H1 (cell line): Measurements from ENCODE around the gene ADAT3. TPM values are rescaled to one million over a fixed set of nuclear protein-coding genes. Genes with fewer than 3 reads are reported as not detected.

Experiments used
- CTCF ChIA-PET: fragments of 300-600 bp; sonication (Branson Sonifier 250); formaldehyde crosslinking; loops from one replicate; lab custom pipeline; 2021; ENCODE audit not compliant: partially characterized antibody; lab: Charles Lee
- POLR2A ChIA-PET: fragments of 300-600 bp; sonication (Branson Sonifier 250); formaldehyde crosslinking; loops from one replicate; lab custom pipeline; 2021; ENCODE audit warnings: inconsistent platforms; ENCODE audit not compliant: partially characterized antibody; lab: Charles Lee
- DNase-seq, 2 experiments: peaks; one replicate each; pipeline versions ENCODE4 v3.0.0 to v3.0.0-alpha.2; 2010 to 2022; ENCODE audit warnings: low spot score in 2 of 2, low read depth in 1 of 2, mixed read lengths in 1 of 2
- FAIRE-seq: peaks from 2 replicates; lab custom pipeline; 2011; peaks lifted over from hg19 to GRCh38; lab: Jason Lieb, UNC
- H2AFZ ChIP-seq: 2 replicates; pipeline ENCODE4 v1.8.1; 2012; ENCODE audit warnings: low read length, inconsistent platforms
- H2AK5ac ChIP-seq: 2 replicates; pipeline ENCODE4 v1.6.1; 2013; ENCODE audit warnings: low read depth, low read length
- H2BK120ac ChIP-seq: replicated peaks from 2 replicates; pipeline ENCODE3; 2013; ENCODE audit warnings: low read depth, low read length, inconsistent platforms
- H2BK12ac ChIP-seq: 2 replicates; pipeline ENCODE4 v1.6.1; 2013; ENCODE audit warnings: low read depth, low read length
- H2BK15ac ChIP-seq: 2 replicates; pipeline ENCODE4 v1.6.1; 2013; ENCODE audit warnings: low read length
- H2BK20ac ChIP-seq: 2 replicates; pipeline ENCODE4 v1.6.1; 2013; ENCODE audit warnings: low read length
- H2BK5ac ChIP-seq: 2 replicates; pipeline ENCODE4 v1.6.1; 2013; ENCODE audit warnings: low read depth, low read length
- H3K14ac ChIP-seq: 2 replicates; pipeline ENCODE4 v1.6.1; 2013; ENCODE audit warnings: inconsistent platforms; ENCODE audit not compliant: insufficient read length
- H3K18ac ChIP-seq: 2 replicates; pipeline ENCODE4 v1.6.1; 2013; ENCODE audit warnings: low read length; ENCODE audit errors: extremely low read depth
- H3K23ac ChIP-seq: 2 replicates; pipeline ENCODE4 v1.6.1; 2013; ENCODE audit warnings: inconsistent platforms; ENCODE audit not compliant: insufficient read length
- H3K23me2 ChIP-seq: 2 replicates; pipeline ENCODE4 v1.6.1; 2013; ENCODE audit warnings: low read depth, low read length
- H3K27ac ChIP-seq: 2 replicates; pipeline ENCODE4 v1.6.1; 2011; ENCODE audit warnings: low read depth, low read length, inconsistent platforms
- H3K27me3 ChIP-seq, 4 experiments: replicated peaks in 1 of 4; 1 replicate in 1 of 4; 2 replicates in 3 of 4; pipeline versions ENCODE4 v1.6.1 to v1.8.1; 2011 to 2013; ENCODE audit warnings: low read length in 3 of 4, mild to moderate bottlenecking in 3 of 4, inconsistent platforms in 2 of 4, mixed read lengths in 2 of 4, moderate library complexity in 1 of 4; ENCODE audit not compliant: control insufficient read depth in 3 of 4, insufficient read depth in 3 of 4; ENCODE audit errors: extremely low read depth in 1 of 4
- H3K36me3 ChIP-seq, 4 experiments: 2 replicates each; pipeline versions ENCODE4 v1.6.1 to v1.8.1; 2011 to 2013; ENCODE audit warnings: mild to moderate bottlenecking in 4 of 4, low read length in 3 of 4, moderate library complexity in 2 of 4, control low read depth in 1 of 4, inconsistent platforms in 1 of 4; ENCODE audit not compliant: insufficient read depth in 4 of 4, control insufficient read depth in 2 of 4
- H3K4ac ChIP-seq: replicated peaks from 2 replicates; pipeline ENCODE3; 2013; ENCODE audit warnings: low read length, low read depth, mixed read lengths, inconsistent platforms; ENCODE audit not compliant: insufficient read length
- H3K4me1 ChIP-seq, 4 experiments: replicated peaks in 1 of 4; 1 replicate in 1 of 4; 2 replicates in 3 of 4; pipeline versions ENCODE4 v1.6.1 to v1.8.1; 2011 to 2013; ENCODE audit warnings: low read length in 3 of 4, inconsistent platforms in 2 of 4, mixed read lengths in 1 of 4; ENCODE audit not compliant: insufficient read depth in 4 of 4, control insufficient read depth in 3 of 4
- H3K4me2 ChIP-seq, 2 experiments: 2 replicates each; pipeline versions ENCODE4 v1.6.1 to v1.8.1; 2011 to 2013; ENCODE audit warnings: low read depth in 2 of 2, low read length in 2 of 2, control low read depth in 1 of 2, inconsistent platforms in 1 of 2, mild to moderate bottlenecking in 1 of 2; ENCODE audit not compliant: insufficient read depth in 1 of 2
- H3K4me3 ChIP-seq, 4 experiments: fragments of 200-600, 300-600 bp in 1 of 4; sonication (generic), shearing (Covaris generic), sonication (Bioruptor Twin) in 1 of 4; 2 replicates each; pipeline versions ENCODE4 v1.5.1 to v1.8.1; 2011 to 2016; ENCODE audit warnings: low read length in 4 of 4, low read depth in 3 of 4, control low read depth in 2 of 4, inconsistent platforms in 2 of 4, mild to moderate bottlenecking in 2 of 4, mixed read lengths in 1 of 4, moderate library complexity in 1 of 4; ENCODE audit not compliant: insufficient read depth in 2 of 4; ENCODE audit errors: extremely low read depth in 1 of 4
- H3K56ac ChIP-seq: replicated peaks from 2 replicates; pipeline ENCODE3; 2013; ENCODE audit warnings: low read depth, mild to moderate bottlenecking, mixed read lengths, low read length, inconsistent platforms; ENCODE audit not compliant: insufficient read length
- H3K79me1 ChIP-seq: 2 replicates; pipeline ENCODE4 v1.6.1; 2013; ENCODE audit warnings: low read depth, low read length, control low read depth
- H3K79me2 ChIP-seq, 2 experiments: 2 replicates each; pipeline versions ENCODE4 v1.6.1 to v1.8.1; 2012 to 2013; ENCODE audit warnings: low read length in 2 of 2, mild to moderate bottlenecking in 2 of 2, inconsistent platforms in 1 of 2; ENCODE audit not compliant: insufficient read depth in 2 of 2, control insufficient read depth in 1 of 2
- H3K9ac ChIP-seq, 4 experiments: replicated peaks in 1 of 4; 1 replicate in 1 of 4; 2 replicates in 3 of 4; pipeline versions ENCODE4 v1.6.1 to v1.8.1; 2011 to 2013; ENCODE audit warnings: low read depth in 3 of 4, low read length in 3 of 4, control low read depth in 2 of 4, mild to moderate bottlenecking in 2 of 4, moderate library complexity in 2 of 4, inconsistent platforms in 1 of 4; ENCODE audit errors: extremely low read depth in 1 of 4
- H3K9me3 ChIP-seq, 2 experiments: 2 replicates each; pipeline versions ENCODE4 v1.6.1 to v1.8.1; 2012 to 2013; ENCODE audit warnings: mild to moderate bottlenecking in 2 of 2, moderate library complexity in 2 of 2, control low read depth in 1 of 2, inconsistent platforms in 1 of 2, low read depth in 1 of 2, low read length in 1 of 2, mixed read lengths in 1 of 2; ENCODE audit not compliant: insufficient read depth in 2 of 2
- H4K20me1 ChIP-seq, 2 experiments: replicated peaks in 1 of 2; 2 replicates each; pipeline versions ENCODE3 to v1.8.1; 2011 to 2013; ENCODE audit warnings: inconsistent platforms in 2 of 2, low read length in 2 of 2, mild to moderate bottlenecking in 1 of 2; ENCODE audit not compliant: insufficient read depth in 2 of 2, control insufficient read depth in 1 of 2
- H4K5ac ChIP-seq: 2 replicates; pipeline ENCODE4 v1.6.1; 2013; ENCODE audit warnings: low read length, low read depth, mixed read lengths, inconsistent platforms; ENCODE audit not compliant: insufficient read length
- H4K8ac ChIP-seq: 2 replicates; pipeline ENCODE4 v1.8.0; 2013; ENCODE audit warnings: mild to moderate bottlenecking, moderate library complexity, low read length, inconsistent platforms; ENCODE audit not compliant: insufficient read depth; ENCODE audit errors: extremely low read depth
- H4K91ac ChIP-seq: replicated peaks from 2 replicates; pipeline ENCODE3; 2013; ENCODE audit warnings: low read length, mixed read lengths, inconsistent platforms; ENCODE audit not compliant: insufficient read length
- GABPA ChIP-seq: IDR thresholded peaks from 2 replicates; pipeline ENCODE4 v1.6.1; 2011; ENCODE audit warnings: mild to moderate bottlenecking, low read length, moderate library complexity, borderline replicate concordance; ENCODE audit not compliant: insufficient read depth
- NRF1 ChIP-seq: IDR thresholded peaks from 2 replicates; pipeline ENCODE4 v1.6.1; 2011; ENCODE audit warnings: mild to moderate bottlenecking, low read depth, low read length, improper control_type of control experiment
- WGBS, 2 experiments: shearing (Covaris generic) in 1 of 2; methylation state at CpG; one replicate each; pipeline versions ENCODE4 v1.1.6 to v1.1.7; 2013 to 2015; ENCODE audit warnings: low lambda C conversion rate in 2 of 2, mixed read lengths in 2 of 2, inconsistent platforms in 1 of 2, low coverage in 1 of 2, missing lambda C conversion rate in 1 of 2; ENCODE audit not compliant: insufficient replicate concordance in 2 of 2, insufficient coverage in 1 of 2, insufficient read length in 1 of 2; ENCODE audit errors: extremely low coverage in 1 of 2, missing lambda C conversion rate in 1 of 2; 5-methylcytosine and 5-hydroxymethylcytosine counted together
- polyA plus RNA-seq, 7 experiments: library from polyadenylated mRNA; depleted of rRNA in 3 of 7; stranded (reverse) in 5 of 7; unstranded in 2 of 7; fragments of >200 nt in 5 of 7; fragments of 200-250 nt in 2 of 7; gene quantifications; 1 replicate in 5 of 7; 2 replicates in 1 of 7; 4 replicates in 1 of 7; pipeline versions ENCODE4 v1.2.1 to v1.2.3, GENCODE V29; 2011 to 2013; ENCODE audit warnings: missing spikeins in 2 of 7, mixed read lengths in 2 of 7
- total RNA-seq: library from RNA; stranded (reverse); fragmentation: NEBNext Ultra II Directional; extraction: Animal tissue kit (Norgen Biotek cat#: 25700); gene quantifications from 2 replicates; pipeline ENCODE4 v1.2.1, GENCODE V29; 2021

The ADAT3 gene
- total and polyA plus RNA-seq, 2 of the 8 experiments (the other 6 are each of a cell fraction or from before 2014, with no cell fraction given) = 5.4 to 10.8 TPM

- no peak overlapping the region for H3K18ac ChIP-seq
- ChIA-PET CTCF (interaction anchor here (0.6 to 3.5 kb wide), 4 partner anchors 9 to 17 kb away, joined by 3 to 16 read pairs (median 10); no protein-coding TSS in a partner anchor), POLR2A (interaction anchor here (1.2 to 3.4 kb wide), 3 partner anchors 10 to 37 kb away, joined by 3 to 12 read pairs (median 4); no protein-coding TSS in a partner anchor)
- H3K9me3 ChIP-seq = no peaks in the 10 kb centered on the region
- no peak overlapping the region for H3K27ac ChIP-seq
- no peak overlapping the region for H3K4me3 ChIP-seq
- H2BK15ac ChIP-seq = no peak overlapping the region
- H3K4ac ChIP-seq = no peak overlapping the region
- no peak overlapping the region for H2AFZ ChIP-seq
- FAIRE-seq (no peak), DNase-seq (no peak)
- no peak overlapping the region for H2BK20ac ChIP-seq
- no peak overlapping the region for H2BK12ac ChIP-seq
- H3K79me2 ChIP-seq = peaks cover 10 to 59% of the 10 kb centered on the region in 2 experiments; a peak in 3 of 4 replicates
- H3K4me1 ChIP-seq = no peaks in the 10 kb centered on the region; a peak in 1 of 7 replicates
- TF ChIP-seq NRF1 = no peak
- TF ChIP-seq GABPA = 0 out of 2 replicates have a peak, but pooled peaks have one; percentile 39
- no peak overlapping the region for H4K91ac ChIP-seq
- peaks cover 2 to 23% (median 11%) of the 10 kb centered on the region in 4 experiments; a peak in 6 of 8 replicates for H3K36me3 ChIP-seq
- H3K4me2 ChIP-seq = no peak overlapping the region
- no peak overlapping the region for H2AK5ac ChIP-seq
- WGBS, 2 experiments = 98% methylated on average over 58 of the region's 77 CpGs; no CpG with 5 or more reads in 1 of the 2 experiments
- H3K23ac ChIP-seq = no peak overlapping the region
- H3K56ac ChIP-seq = no peak overlapping the region
- H3K14ac ChIP-seq = no peak overlapping the region
- H3K79me1 ChIP-seq = peaks cover 20% of the 10 kb centered on the region
- 0 out of 2 replicates have a peak overlapping the region, but pooled peaks have one; percentile 0 for H4K8ac ChIP-seq
- H4K20me1 ChIP-seq = peaks cover 13 to 34% of the 10 kb centered on the region in 2 experiments
- no peak overlapping the region for H4K5ac ChIP-seq
- peak overlapping the region; percentile 44; the same call in 1 of the 2 replicates for H2BK5ac ChIP-seq
- H2BK120ac ChIP-seq = no peak overlapping the region
- no peak overlapping the region for H3K9ac ChIP-seq
- no peaks in the 10 kb centered on the region for H3K23me2 ChIP-seq
- no peaks in the 10 kb centered on the region for H3K27me3 ChIP-seq
Observed at GRCh38 chr19:1912760-1913505, 7.7 kb downstream of the ADAT3 start.
